Measurements from ENCODE around the gene IL20.
A peak's percentile ranks its signal among the peaks of the same experiment; 100 is the strongest.

The IL20 gene

GRCh38 chr1:206905295-206906164 is 40.1 kb downstream of the IL20 start:
- no peak for DNase-seq

- DNase-seq, result no peak
Measured at GRCh38 chr1:206907304-206907991, 42.0 kb downstream of the IL20 start.

GRCh38 chr1:206908038-206908437 is 42.6 kb downstream of the IL20 start:
- DNase-seq, result no peak

DNA sequence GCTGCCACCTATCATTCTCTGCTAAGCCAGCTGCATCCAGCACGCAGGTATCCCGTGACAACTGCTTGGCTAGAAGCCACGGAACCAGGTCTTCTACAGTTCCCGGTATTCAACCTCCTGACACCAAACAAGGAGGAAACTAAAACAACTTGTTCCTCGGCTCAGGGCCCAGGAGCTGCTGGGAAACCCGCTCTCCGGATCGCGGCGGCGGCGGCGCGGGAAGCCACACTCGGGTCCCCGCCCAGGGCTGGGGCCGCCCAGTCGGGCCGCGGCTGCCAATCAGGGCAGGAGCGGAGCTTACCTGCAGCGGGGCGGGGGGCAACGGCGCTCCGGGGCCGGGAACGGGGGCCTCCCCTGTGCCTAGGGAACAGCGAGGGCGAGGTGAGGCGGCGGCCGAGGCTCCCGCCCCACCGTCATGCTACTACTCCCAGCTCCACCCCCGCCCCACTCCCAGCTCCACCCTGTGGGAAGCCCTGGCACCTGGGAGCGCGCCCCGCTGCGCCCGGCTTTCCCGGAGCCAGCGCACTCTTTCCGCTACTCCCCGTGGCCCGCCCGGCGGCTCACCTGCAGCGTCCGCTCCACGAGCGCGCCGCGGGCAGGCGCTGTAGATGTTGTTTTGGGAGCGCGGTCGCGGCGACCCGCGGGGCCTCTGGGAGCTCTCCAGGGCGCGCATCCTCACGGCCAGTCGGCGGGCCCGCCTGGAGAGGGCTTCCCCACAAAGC is 43.9 kb downstream of the IL20 start:
- peak; percentile 73 for DNase-seq

- DNase-seq, result no peak
Measured at GRCh38 chr1:206909883-206910318, 44.5 kb downstream of the IL20 start.

DNA sequence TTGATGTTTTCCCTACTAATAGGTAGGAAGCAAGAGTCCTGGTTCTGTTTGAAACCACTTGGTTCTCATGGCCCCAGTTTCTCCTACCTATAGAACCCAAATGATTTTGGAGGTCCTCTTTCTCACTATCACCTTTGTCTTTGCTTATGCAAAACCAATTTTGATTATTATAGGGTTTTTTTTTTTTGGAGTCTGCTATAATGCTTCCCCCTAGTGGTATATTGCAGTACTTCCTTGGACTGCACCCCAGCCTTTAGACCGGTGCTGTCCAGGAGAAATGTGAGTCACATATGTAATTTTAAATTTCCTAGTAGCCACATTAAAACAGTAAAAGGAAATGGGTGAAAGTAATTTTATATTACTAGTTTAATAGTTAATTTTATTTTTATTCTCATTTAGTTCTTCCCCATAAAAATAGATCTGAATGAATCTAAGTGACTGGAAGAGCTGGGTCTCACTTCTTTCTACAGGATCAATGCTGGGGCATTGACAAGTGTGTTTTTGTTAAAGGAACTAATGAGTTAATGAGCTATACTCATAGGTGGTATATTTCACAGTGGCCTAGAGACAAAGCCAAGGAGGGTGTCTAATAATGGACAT is 45.7 kb downstream of the IL20 start:
- DNase-seq, result peak; percentile 16

GRCh38 chr1:206912445-206913095 is 47.1 kb downstream of the IL20 start:
- DNase-seq, result peak; percentile 69

- DNase-seq, result no peak
Measured at GRCh38 chr1:206913766-206914537, 48.5 kb downstream of the IL20 start.

DNA sequence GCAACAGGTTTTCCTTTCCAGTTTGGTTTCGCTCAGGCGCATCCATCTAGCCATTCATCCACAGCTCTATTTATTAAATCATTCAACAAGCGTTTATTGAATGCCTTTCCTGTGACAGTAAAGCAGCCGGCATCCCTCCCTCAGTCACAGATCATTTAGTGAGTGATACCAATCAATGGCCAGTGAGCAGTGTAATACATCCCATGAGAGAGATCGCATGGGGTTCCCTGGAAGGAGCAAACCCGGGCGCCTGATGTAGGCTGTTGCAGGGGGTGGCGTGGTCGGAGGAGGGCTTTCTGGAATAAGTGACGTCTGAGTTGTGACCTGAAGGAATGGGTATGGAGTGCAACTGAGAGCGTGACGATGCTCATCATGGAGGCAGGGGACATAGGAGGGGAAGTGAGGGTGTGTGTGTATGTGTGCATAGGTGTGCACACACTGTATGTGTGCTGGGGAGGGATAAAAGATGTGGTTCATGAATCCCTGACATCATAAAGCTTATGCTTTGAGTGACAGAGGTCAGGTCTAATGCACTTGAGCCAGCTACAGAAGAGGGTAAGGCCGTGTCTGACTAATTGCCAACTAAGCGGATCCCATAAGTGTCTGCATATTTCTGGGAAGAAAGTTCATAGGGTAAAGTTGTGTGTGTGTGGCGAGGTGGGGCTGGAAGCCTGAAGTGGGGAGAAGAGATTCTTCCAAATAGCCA is 49.8 kb downstream of the IL20 start:
- no peak for DNase-seq

DNA sequence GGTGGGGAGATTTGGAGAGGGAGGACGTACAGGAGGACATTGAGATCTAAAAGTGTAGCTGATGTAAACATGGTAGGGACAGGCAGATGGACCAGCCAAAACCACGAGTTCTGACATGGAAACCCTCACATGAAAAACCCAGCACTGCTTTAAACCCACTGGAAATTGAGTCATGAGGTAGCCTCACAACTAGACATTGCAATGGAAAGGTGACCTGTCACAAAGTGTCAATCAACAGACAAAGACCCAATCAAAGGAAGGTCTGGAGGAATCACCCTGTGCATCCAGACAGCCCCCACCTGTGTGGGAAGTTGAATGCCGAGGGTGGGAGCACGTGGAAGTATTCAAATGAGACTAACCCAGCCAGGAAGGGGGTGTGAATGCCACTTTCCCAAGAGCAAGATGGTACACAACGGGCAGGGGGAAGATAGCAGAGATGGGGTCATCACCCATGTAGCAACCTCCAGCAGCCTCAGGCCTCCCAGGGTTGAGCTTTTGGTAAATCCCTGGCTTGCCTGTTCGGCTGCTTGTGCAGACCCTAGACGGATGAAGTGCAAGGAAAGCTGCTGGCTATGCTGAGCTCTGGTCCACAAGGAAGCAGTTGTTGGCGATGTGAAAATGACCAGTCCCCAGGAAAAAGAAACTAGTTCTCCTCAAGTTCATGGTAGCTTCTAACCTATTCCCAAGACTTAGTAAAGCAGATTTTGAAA is 50.7 kb downstream of the IL20 start:
- DNase-seq, result no peak

DNA sequence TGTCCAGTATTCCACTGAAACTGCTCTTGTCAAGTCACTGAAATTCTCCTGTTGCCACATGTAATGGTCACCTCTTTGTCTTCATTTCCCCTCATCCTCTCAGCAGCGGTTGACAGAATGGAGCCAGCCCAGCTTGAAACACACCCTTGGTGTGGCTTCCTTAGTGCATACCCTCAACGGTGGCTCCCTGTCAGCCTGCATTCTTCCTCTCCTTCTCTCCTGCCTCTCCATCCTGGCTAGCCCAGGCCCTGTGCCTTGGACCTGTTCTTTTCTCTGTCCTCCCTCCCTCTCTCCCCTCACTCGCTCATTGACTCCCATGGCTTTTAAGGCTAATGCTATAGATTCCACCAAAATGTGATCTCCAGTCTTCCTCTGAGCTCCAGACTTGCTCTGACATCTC is 52.7 kb downstream of the IL20 start:
- DNase-seq, result no peak
